GM21786 (cell line): ENCODE data around the gene RGP1.

Experiments used
- ATAC-seq: cut with Tn5 transposase; IDR thresholded peaks from one replicate; pipeline ENCODE4 v1.9.1; 2021; ENCODE audit not compliant: unreplicated experiment

RGP1 gene

GRCh38 chr9:35766997-35767396 lies 17.9 kb downstream of the RGP1 start:
- ATAC-seq: no peak

DNA sequence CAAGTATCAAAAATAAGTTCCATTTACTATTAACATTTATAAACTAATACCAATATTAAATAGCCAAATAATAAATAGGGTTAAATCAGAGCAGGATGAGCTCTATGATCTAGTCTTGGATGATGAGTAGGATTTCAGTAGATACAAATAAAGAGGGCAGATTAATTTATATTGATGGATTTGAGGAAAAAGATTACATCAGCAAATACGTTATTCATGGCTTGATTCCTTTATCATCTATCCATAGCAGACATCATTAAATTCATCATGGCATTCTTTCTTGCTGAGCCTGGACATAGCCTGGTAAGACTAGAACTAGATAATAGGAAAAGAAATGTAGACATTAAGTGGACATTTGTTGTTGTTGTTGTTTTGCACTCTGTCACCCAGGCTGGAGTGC lies 18.4 kb downstream of the RGP1 start:
- no peak for ATAC-seq

DNA sequence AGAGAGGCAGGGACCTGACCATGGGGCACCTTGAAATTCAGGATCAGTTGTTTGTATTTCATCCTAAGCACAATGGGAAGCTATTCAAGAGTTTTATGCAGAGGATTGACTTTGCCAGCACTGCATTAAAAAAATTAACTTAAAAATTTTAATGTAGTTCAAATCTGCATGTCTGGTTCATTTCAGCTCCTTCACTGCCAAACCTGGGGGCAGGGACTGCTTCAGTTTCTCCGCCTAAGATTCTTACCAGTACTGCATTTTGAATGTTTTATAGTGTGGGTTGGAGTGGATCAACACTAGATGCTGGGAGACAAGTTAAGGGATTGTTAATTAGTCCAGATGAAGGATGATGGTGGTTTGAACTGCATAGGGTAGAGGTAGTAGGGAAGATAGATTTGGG lies 20.7 kb downstream of the RGP1 start:
- no peak for ATAC-seq

DNA sequence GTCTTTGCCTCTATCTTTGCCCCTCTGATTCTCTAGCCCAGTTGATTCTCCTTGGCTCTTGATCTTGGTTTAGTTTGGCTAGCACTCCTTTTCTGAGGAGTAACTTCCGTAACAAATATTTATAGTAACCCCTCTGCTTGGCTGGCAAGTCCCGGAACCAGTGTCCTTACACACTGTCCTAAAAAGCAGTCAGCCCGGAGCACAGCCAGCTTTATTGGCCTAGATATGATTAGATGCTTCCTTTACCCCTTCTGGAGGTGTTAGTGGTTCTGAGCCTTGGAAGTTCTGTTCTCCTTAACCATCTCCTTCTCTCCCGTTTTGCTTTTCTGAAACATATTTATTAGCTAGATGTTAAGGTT lies 22.0 kb downstream of the RGP1 start:
- no peak for ATAC-seq

DNA sequence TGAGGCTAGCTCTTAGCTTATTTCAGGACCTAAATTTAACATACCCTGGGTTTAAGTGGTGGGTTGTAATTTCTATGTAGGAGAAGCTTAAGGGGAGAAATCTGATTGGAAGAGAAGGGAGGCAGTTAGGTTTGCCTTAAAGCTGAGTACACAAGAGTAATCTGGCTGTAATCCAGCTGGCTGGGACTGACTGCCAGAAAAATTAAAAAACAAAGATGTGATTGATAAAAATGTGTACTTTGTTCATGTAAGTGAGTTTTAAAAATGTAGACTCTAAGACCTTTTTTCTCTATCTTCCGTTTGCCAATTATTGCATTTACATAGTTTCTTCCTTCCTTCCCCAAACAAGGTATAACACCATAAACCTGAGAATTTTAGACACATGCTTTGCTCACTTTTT lies 22.4 kb downstream of the RGP1 start:
- ATAC-seq: no peak

DNA sequence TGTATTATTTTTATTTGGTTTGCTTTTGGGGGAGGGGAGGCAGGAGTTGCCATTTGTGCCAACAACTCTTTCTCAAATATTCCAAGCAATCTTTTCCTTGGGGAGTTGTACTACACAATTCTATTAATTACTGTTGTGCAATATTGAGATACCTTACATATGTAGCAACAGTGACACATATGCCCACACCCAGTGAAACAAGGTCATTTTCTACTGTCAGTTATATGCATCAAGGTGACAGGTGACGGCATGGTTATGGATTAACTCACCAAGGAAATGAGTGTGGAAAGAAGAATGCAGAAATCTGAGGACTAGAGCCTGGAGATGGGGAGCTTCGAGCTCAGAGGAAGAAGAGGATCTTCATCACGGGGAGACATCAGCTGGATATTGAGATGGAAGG lies 22.9 kb downstream of the RGP1 start:
- ATAC-seq: no peak

DNA sequence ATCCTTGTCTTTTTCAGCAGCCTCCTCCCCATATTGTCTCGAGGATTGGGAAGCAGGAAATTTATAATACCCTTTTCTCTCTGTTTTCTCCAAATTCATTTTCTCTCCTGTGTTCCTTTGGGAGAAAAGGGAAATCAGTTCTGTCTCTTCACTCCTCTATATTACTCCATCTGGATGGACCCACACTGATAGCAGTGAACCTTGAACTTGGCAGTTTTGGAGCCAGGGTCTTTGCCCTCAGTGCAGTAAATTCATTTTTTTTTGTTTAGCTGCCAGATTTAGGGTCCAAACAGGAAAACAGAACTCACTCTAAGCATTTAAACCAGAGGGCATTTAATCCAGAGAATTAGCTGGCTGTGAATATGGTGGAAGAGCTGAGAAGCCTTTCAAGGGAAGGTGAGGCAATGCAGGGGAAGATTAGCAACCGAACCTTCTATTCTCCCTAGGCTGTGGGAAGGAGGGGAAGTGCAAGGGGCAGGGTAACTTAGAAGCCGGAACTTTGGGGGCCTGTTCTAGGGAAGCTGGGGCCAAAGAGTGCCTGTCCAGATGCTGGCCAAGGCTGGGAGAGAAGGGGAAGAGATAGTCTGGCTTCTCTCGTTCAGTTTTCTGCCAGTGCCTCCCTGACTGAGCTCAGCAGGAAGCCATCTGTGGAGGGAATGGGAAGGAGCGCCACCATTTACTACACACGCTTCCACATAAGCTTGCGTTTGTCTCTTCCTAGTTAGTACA lies 26.0 kb downstream of the RGP1 start:
- ATAC-seq: no peak

DNA sequence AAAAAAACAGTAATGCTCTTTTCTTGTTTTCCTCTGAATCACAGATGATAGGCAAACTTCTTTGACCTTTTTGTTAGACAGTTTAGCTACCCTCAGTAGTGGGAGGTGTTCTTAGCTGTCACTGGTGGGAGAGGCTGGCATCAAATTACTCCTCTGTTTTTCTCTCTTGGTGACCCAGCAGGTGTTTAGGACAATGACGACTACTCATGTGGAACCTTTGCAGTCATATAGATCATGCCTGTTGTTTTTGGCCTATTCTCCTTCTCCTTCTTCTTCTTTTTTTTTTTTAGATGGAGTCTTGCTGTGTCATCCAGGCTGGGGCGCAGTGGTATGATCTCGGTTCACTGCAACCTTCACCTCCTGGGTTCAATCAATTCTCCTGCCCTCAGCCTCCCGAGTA lies 26.9 kb downstream of the RGP1 start:
- no peak for ATAC-seq

- no peak for ATAC-seq
Measured at GRCh38 chr9:35778496-35778895, 29.4 kb downstream of the RGP1 start.

DNA sequence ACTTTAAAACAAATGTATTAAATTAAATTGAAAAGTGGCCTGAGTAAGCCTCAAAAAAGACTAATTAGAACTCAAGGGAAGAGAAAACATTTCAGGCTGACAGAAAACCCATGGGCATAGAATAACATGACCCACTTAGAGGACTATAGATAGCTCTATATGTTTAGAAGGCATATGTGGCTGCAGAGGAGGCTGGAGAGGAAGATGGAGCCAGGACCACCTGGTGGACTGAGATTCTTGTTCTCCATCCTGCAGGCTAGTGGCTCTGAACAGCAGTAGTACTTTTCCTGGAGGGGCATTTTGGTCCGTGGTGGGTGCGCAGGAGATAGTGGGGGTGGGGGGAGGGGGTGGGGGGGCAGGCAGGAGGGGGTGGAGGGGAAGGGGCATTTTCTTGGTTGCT lies 32.0 kb downstream of the RGP1 start:
- no peak for ATAC-seq

- no peak for ATAC-seq
Measured at GRCh38 chr9:35783418-35783817, 34.3 kb downstream of the RGP1 start.

- ATAC-seq: no peak
Measured at GRCh38 chr9:35789541-35789940, 40.5 kb downstream of the RGP1 start.

DNA sequence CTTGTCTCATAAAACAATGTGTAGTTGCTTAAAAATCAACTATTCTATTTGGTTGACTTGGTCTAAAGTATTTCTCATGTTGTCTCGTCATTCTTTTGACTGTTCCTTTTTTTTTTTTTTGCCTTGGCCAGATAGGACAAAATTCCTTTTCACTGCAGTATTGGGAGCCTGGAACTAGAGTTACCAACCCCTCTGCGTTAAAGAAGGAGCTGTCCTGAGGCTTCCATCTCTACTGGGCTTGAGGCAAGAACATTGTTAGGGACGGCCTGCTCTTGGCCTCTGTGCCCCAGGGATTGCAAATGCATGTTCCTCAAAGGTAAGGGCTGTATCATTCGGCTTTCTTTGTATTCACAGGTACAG lies 40.9 kb downstream of the RGP1 start:
- ATAC-seq: no peak

- no peak for ATAC-seq
Measured at GRCh38 chr9:35790385-35791296, 41.6 kb downstream of the RGP1 start.

DNA sequence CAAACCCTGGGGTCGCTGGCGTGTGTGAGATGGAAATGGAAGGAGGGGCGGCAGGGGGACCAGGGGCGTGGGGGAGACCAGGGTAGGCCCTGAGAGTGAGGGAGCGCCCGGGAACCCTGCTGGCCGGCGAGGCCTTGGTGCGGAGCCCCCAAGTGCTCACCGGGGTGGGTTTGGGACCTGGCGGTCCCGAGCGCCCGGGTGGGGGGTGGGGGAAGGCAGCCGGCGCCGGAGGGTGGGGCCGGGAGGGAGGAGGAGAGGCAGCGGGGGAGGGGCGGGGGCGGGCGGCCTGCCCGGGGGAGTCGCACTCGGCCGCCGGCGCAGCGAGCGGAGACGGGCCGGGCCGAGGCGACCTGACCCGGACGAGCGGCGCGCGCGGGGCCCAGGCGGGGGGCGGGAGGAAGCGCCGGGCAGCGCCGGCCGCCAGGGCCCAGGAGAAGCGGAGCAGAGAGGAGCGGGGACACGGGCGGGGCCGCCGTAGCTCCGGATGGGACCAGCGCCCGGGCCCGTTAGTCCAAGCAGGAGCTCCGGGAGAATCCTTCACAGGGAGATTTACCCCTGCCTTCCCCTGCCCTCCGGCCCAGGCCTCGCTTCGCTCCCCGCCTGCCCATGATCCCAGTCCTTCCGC lies 42.3 kb downstream of the RGP1 start, which contains the start of gene NPR2:
Gene NPR2, plus strand, starts transcription at position 295 of the 625 bp plus-strand sequence. CDS start 818 bp downstream, outside the sequence.
- ATAC-seq: no peak

DNA sequence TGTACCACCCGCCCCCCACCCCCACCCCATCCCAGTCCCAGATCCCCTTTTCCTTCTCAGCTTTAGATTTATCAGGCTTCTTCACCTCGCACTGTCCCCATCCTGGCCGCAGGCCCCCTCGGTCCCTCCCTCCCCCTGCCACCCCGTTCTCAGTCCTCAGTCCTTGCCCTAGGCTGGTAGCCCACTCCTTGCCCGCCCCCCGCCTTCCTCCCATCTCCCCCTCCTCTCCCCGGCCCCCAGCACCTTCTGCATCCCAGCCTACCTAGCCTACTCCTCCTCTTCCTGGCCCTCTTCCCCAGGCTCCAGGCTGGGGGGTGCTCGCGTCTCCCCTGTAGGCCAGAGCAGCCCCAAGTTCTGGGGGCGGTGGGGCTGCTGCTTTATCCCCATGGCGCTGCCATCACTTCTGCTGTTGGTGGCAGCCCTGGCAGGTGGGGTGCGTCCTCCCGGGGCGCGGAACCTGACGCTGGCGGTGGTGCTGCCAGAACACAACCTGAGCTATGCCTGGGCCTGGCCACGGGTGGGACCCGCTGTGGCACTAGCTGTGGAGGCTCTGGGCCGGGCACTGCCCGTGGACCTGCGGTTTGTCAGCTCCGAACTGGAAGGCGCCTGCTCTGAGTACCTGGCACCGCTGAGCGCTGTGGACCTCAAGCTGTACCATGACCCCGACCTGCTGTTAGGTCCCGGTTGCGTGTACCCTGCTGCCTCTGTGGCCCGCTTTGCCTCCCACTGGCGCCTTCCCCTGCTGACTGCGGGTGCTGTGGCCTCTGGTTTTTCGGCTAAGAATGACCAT lies 43.1 kb downstream of the RGP1 start:
- no peak for ATAC-seq

- no peak for ATAC-seq
Measured at GRCh38 chr9:35792826-35793225, 43.7 kb downstream of the RGP1 start.

GRCh38 chr9:35793461-35793860 lies 44.4 kb downstream of the RGP1 start:
- no peak for ATAC-seq

DNA sequence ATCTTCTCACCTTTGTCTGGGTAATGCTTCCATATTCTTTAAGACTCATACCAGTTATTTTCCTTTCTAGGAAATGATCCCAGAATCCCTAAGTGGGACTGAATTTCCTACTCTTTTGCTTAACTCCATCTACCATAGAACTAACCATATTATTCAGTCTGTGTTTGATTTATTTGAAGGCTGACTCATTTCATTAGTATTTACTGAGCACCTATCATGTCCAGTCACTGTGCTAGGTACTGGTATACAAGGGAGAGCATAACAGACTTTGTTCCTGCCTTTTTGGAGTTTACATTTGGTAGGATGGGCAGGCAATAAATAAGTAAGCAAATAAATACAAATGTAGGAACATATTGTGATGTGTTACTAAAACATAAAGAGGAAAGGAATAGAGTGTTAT lies 46.6 kb downstream of the RGP1 start:
- ATAC-seq: no peak

DNA sequence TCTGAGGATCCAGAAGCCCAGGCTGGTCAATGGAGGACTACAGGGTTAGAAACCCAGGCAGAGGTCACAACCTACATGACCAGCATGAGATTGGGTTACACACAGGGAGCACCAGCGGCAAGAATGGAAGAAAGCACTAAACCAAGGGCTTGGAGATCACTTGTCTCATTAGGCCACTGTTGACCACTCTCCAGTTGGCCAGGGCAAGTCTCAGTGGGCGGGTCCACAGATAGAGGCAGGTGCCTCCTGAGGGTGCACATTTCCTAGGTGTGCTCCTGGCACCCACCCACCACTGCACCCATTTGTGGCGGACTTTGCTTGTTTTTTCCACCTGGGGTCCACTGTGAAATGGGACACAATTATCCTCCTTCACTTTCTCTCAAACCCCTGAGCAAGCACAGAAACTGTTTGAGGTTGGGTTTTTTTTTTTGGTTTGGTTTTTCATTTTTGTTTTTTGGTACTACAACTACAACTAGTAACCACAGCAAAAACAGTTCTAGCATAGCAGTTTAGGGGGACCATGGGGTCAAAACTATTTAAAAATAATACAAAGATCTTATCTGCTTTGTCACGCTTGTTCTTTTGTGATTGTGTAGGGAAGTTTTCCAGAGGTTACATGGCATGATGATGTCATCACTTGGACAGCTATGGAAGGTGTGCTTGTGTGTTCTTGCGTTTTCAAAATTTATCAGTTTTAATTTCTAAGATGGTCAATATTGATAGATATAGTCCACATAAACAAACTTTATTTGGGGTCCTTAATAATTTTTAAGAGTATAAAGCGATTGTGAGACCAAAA lies 48.4 kb downstream of the RGP1 start:
- ATAC-seq: no peak
